HG03442 (cell line): ENCODE data around the gene GAS6.
"Not testable (repeated sequence)": the region's sequence is repeated elsewhere in the genome, so short reads cannot be mapped to it uniquely, and the experiment has no call there.

Source experiments
- ATAC-seq: cut with Tn5 transposase; IDR thresholded peaks from one replicate; pipeline ENCODE4 v1.9.1; 2021; ENCODE audit warnings: mild to moderate bottlenecking, moderate library complexity; ENCODE audit not compliant: unreplicated experiment

GAS6 gene

GRCh38 chr13:113794764-113795173, 69.1 kb downstream of the GAS6 start:
- no peak for ATAC-seq

- ATAC-seq = no peak
Measured at GRCh38 chr13:113794086-113794485, 69.8 kb downstream of the GAS6 start.

- ATAC-seq = no peak
Measured at GRCh38 chr13:113793718-113794085, 70.2 kb downstream of the GAS6 start.

- ATAC-seq = no peak
Measured at GRCh38 chr13:113792886-113793717, 70.8 kb downstream of the GAS6 start.

- no peak for ATAC-seq
Measured at GRCh38 chr13:113792236-113792770, 71.6 kb downstream of the GAS6 start.

- ATAC-seq = no peak
Measured at GRCh38 chr13:113791761-113792160, 72.1 kb downstream of the GAS6 start.

GRCh38 chr13:113791226-113791625, 72.7 kb downstream of the GAS6 start:
- ATAC-seq = no peak

GRCh38 chr13:113789931-113790330, 73.9 kb downstream of the GAS6 start:
- not testable (repeated sequence) for ATAC-seq

GRCh38 chr13:113789167-113789566, 74.7 kb downstream of the GAS6 start:
- no peak for ATAC-seq

GRCh38 chr13:113788413-113789135, 75.3 kb downstream of the GAS6 start:
- ATAC-seq = no peak

GRCh38 chr13:113787694-113788093, 76.2 kb downstream of the GAS6 start:
- ATAC-seq = no peak

GRCh38 chr13:113786262-113786841, 77.5 kb downstream of the GAS6 start:
- no peak for ATAC-seq

GRCh38 chr13:113785051-113786010, 78.5 kb downstream of the GAS6 start:
- ATAC-seq = no peak

- ATAC-seq = no peak
Measured at GRCh38 chr13:113784645-113785024, 79.2 kb downstream of the GAS6 start.

- no peak for ATAC-seq
Measured at GRCh38 chr13:113783966-113784644, 79.8 kb downstream of the GAS6 start.

GRCh38 chr13:113783200-113783881, 80.5 kb downstream of the GAS6 start:
- no peak for ATAC-seq

- no peak for ATAC-seq
Measured at GRCh38 chr13:113782472-113782871, 81.4 kb downstream of the GAS6 start.

- ATAC-seq = no peak
Measured at GRCh38 chr13:113781571-113781970, 82.3 kb downstream of the GAS6 start.
